AG10803 (cell line): ENCODE results near the gene DUSP2.
A peak's percentile ranks its signal among the peaks of the same experiment; 100 is the strongest.

Source experiments
- DNase-seq: peaks from one replicate; pipeline ENCODE4 v3.0.0; 2010; ENCODE audit warnings: low read depth
- H3K4me3 ChIP-seq: 2 replicates; pipeline ENCODE4 v1.5.1; 2011; ENCODE audit warnings: mild to moderate bottlenecking, low read length, control low read depth
- TF ChIP-seq, protein P1 (sequence below): conservative IDR thresholded peaks from 2 replicates; pipeline ENCODE4 v1.5.1; 2011; ENCODE audit warnings: mild to moderate bottlenecking, low read length, control low read depth, inconsistent platforms

The DUSP2 gene

DNA sequence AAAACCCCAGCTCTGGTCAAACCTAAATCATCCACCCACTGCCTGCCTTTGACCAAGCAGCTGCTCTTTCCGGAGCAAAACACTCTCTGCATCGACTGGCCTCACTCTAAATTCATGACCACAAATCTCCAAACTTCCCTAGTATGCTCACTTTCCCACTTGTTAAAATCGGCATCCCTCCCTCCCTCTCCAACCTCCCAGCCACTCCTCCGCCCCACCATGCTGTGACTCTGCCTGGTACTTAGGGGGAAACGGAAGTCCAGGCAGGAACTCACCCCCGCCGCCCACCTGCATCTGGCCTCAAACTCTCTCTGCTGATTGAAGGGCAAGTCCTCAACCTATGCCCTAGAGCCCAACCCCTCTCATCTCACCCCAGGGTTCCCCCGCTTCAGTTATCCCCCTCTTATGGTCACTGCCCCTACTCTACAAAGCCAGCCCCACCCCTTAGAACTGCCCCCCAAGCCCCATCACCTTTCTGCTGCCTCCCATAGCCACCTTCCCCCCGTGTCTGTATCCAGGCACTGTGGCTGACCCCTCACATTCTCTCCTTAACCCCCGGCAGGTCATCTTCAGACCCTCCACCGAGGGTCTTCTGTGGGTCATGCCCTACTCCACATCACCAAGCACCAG lies 25.0 kb downstream of the DUSP2 start:
- TF ChIP-seq, protein P1, sequence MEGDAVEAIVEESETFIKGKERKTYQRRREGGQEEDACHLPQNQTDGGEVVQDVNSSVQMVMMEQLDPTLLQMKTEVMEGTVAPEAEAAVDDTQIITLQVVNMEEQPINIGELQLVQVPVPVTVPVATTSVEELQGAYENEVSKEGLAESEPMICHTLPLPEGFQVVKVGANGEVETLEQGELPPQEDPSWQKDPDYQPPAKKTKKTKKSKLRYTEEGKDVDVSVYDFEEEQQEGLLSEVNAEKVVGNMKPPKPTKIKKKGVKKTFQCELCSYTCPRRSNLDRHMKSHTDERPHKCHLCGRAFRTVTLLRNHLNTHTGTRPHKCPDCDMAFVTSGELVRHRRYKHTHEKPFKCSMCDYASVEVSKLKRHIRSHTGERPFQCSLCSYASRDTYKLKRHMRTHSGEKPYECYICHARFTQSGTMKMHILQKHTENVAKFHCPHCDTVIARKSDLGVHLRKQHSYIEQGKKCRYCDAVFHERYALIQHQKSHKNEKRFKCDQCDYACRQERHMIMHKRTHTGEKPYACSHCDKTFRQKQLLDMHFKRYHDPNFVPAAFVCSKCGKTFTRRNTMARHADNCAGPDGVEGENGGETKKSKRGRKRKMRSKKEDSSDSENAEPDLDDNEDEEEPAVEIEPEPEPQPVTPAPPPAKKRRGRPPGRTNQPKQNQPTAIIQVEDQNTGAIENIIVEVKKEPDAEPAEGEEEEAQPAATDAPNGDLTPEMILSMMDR = no peak
- DNase-seq = no peak
- H3K4me3 ChIP-seq = no peak overlapping the region

- H3K4me3 ChIP-seq = no peak overlapping the region
Measured at GRCh38 chr2:96119389-96119751, 25.9 kb downstream of the DUSP2 start.

GRCh38 chr2:96118698-96119388 lies 26.4 kb downstream of the DUSP2 start:
- H3K4me3 ChIP-seq = no peak overlapping the region
- no peak for DNase-seq
- TF ChIP-seq, protein P1 = no peak

More at GRCh38 chr2:96119389-96119751, 25.9 kb downstream of the DUSP2 start:
- DNase-seq = no peak
- TF ChIP-seq, protein P1 = no peak

- no peak for DNase-seq
- TF ChIP-seq, protein P1 = no peak
- no peak overlapping the region for H3K4me3 ChIP-seq
Measured at GRCh38 chr2:96117701-96118588, 27.3 kb downstream of the DUSP2 start.

DNA sequence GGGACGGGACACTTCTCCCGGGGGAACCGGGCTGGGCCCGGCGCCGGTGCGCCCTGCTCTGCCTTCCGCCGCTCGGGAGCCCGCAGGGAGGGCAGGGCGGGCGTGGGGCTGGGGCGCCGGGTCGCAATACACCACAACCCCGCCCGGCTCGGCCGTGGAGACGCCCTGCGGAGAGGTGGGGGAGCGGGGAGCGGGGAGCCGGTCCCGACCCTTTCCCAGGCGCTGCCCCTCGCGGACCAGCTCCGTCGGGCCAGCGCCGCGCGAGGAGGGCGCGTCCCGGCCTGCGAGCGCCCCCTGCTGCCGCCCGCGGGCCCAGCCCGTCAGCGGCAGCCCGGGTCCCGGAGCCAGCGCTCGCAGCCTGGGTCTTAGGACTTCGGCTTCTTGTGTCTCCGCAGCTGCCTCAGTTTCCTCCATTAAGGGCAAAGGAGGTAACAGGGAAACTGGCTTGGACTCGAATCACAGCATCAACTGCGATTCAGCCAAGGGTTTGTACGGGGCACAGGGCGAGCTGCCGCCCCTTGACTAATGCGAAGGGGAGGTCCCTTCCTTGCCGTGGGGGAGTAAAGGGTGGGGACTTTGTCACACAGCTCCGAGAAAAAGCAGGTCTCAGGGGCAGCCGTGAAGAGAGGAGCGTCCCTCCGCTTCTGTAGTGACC lies 28.2 kb downstream of the DUSP2 start:
- TF ChIP-seq, protein P1 = peak; percentile 25
- no peak for DNase-seq
- H3K4me3 ChIP-seq = no peak overlapping the region

- no peak for DNase-seq
- TF ChIP-seq, protein P1 = no peak
- H3K4me3 ChIP-seq = no peak within 1 kb of the TSS
Measured at GRCh38 chr2:96116424-96116878, 28.8 kb downstream of the DUSP2 start, which contains the start of gene ADRA2B. Gene ADRA2B (minus strand): TSS chr2:96116571. CDS start chr2:96116149, 422 bp downstream.
